Right renal pelvis (tissue), 4 donors: ENCODE results near the gene EIF4EBP2. TPM values are rescaled to one million over a fixed set of nuclear protein-coding genes. Genes with fewer than 3 reads are reported as not detected.

Source experiments
- DNase-seq, 4 donors: peaks; one replicate each; pipeline ENCODE4 v3.0.0-alpha.2; 2013; ENCODE audit warnings: low read depth in 4 of 4, low spot score in 3 of 4, missing footprints in 1 of 4
- polyA plus RNA-seq, 4 donors: library from polyadenylated mRNA; unstranded; fragments of 120-200 nt; gene quantifications; one replicate each; pipeline ENCODE4 v1.2.1, GENCODE V29; 2013; ENCODE audit not compliant: insufficient read length in 4 of 4

EIF4EBP2 gene
- 10 to 100 TPM; 78.3 to 92.5 (median 86.8) TPM for polyA plus RNA-seq

GRCh38 chr10:70404036-70404786 lies at the start of gene EIF4EBP2:
EIF4EBP2 (plus strand) TSS chr10:70404145; CDS start chr10:70404402, 257 bp downstream.
- DNase-seq, result peak; percentile 91 to 96 (median 93)

GRCh38 chr10:70354556-70354955 lies 49.4 kb upstream of the EIF4EBP2 start:
- DNase-seq, result no peak

GRCh38 chr10:70355051-70356021 lies 48.6 kb upstream of the EIF4EBP2 start:
- no peak for DNase-seq

- no peak for DNase-seq
Measured at GRCh38 chr10:70357565-70357964, 46.4 kb upstream of the EIF4EBP2 start.

GRCh38 chr10:70358446-70358845 lies 45.5 kb upstream of the EIF4EBP2 start:
- DNase-seq, result no peak

GRCh38 chr10:70359017-70359550 lies 44.9 kb upstream of the EIF4EBP2 start:
- no peak for DNase-seq

- DNase-seq, result no peak
Measured at GRCh38 chr10:70360215-70360614, 43.7 kb upstream of the EIF4EBP2 start.

GRCh38 chr10:70362328-70362727 lies 41.6 kb upstream of the EIF4EBP2 start:
- DNase-seq, result no peak

GRCh38 chr10:70363292-70363691 lies 40.7 kb upstream of the EIF4EBP2 start:
- no peak for DNase-seq

- peak; percentile 68 to 82 (median 74) for DNase-seq
Measured at GRCh38 chr10:70363971-70364771, 39.8 kb upstream of the EIF4EBP2 start.

- no peak for DNase-seq
Measured at GRCh38 chr10:70364772-70365091, 39.2 kb upstream of the EIF4EBP2 start.

- DNase-seq, result no peak
Measured at GRCh38 chr10:70367195-70367796, 36.6 kb upstream of the EIF4EBP2 start.

- DNase-seq, result no peak
Measured at GRCh38 chr10:70368774-70369482, 35.0 kb upstream of the EIF4EBP2 start.

- DNase-seq, result no peak
Measured at GRCh38 chr10:70369498-70370018, 34.4 kb upstream of the EIF4EBP2 start.

GRCh38 chr10:70370766-70371165 lies 33.2 kb upstream of the EIF4EBP2 start:
- no peak for DNase-seq

- no peak for DNase-seq
Measured at GRCh38 chr10:70371846-70372245, 32.1 kb upstream of the EIF4EBP2 start.

- DNase-seq, result no peak
Measured at GRCh38 chr10:70374775-70375614, 28.9 kb upstream of the EIF4EBP2 start.
